Non-pigmented ciliary epithelial cell (primary cell): ENCODE measurements around the gene INTS15.

ENCODE experiments used
- DNase-seq: peaks from one replicate; pipeline ENCODE4 v3.0.0-alpha.2; 2010; ENCODE audit warnings: low read depth

The INTS15 gene

GRCh38 chr7:6642861-6643640, 53.2 kb downstream of the INTS15 start:
- DNase-seq: no peak

- DNase-seq: no peak
Measured at GRCh38 chr7:6643915-6644625, 54.2 kb downstream of the INTS15 start.

DNA sequence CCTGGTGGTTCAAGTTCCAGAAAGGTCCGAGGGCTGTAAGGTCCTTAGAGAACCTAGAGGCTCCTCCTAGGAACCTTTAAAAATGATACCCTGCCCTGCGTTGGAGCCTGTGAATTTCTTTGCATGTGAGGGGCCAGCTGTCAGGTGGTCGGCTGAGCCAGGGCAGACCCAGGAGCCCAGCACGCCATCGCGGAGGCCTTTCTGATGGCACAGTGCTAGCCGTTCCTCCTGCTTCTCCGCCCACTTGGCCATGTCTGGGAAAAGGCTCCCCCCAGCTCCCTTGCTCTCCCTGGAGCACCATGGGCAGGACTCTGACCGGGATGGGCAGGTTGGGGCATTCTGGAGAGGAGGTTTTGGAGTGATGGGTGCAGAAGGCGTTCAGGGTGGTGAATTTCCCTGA, 54.9 kb downstream of the INTS15 start:
- DNase-seq: no peak

DNA sequence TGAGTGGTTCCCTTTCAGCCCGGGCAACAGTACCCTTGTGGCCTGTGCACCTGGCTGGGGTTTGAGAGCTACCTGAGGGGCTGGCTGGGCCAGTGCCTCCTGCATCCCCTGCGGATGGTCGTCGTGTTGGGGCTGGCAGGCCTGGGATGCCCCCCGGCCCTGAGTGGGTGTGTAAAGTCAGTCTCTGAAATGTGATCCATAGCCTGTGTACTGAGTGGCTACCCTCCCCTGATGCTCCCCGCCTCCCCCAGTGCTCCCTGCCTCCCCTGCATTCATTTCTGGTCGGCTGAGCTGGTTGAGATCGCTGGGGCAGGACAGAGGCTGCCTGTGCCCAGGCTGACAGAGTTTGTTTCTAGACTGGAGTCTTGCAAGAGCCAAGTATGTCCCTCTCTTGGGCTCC, 56.6 kb downstream of the INTS15 start:
- DNase-seq: no peak

DNA sequence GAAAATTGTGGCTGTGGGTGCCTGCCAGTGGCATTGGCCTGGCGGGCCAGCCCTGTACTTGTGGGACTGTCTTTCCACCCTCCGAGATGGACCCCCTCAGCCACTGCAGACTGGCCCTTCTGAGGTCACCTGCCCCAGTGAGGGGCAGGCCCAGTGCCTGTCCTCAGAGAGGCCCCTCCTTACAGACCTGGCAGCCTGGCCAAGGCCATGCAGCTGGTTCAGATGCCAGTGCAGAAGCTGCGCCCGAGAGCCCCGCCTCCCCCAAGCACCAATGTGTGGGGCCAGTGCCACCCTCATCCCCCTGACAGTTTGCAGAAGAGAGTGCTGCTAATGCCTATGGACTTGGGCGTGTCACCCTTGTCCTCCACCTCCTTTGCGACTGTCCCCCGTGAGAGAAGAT, 57.3 kb downstream of the INTS15 start:
- DNase-seq: no peak

GRCh38 chr7:6647541-6647940, 57.7 kb downstream of the INTS15 start:
- DNase-seq: no peak

GRCh38 chr7:6648066-6648814, 58.4 kb downstream of the INTS15 start:
- no peak for DNase-seq

DNA sequence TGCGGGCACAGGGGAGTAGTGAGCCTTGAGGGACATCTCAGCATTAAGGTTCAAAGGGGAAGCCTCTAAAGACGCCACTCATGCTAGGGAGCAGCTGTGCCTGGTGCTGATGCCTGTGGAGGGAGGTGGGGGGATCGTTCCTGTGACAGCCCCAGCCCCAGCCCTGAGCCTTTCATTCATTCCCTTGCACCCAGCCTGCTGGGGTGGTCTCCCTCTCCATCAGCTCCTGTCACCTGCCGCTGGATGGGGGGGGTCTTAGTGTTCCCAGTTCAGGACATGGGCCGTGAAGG, 58.9 kb downstream of the INTS15 start:
- DNase-seq: no peak

DNA sequence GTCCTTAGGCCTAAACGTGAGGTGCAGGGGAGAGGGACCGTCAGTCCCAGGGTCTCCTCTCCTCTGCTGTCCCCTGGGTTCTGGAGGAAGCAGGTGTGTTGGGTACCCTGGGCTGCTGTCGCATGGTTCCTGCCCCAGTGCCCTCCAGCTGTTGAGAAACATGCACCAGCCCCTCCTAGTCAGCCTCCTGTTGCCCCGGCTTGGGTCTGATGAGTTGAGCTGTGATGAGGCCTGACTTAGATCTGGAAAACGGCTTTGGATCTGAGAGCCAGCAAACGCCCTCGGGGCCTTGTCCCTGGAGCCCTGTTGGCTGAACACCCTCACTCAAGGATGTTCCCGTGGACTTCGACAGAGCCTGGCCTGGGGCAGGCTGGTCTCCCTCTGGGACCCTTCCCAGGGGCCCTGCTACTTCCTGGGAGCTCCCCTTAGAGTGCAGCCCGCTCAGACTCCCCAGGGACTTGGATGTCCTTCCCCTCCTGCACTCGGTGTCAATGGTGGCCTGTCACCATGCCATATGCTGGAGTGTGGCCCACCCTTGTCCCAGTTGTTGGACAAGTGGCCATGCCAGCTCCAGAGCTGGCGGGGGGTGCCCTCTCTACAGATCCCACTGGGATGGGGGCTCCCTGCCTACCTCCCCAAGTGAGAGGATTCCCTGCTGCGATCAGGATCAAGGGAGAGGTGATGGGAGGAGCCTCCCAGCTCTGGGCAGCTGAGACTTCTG, 59.6 kb downstream of the INTS15 start:
- no peak for DNase-seq

GRCh38 chr7:6650086-6650485, 60.3 kb downstream of the INTS15 start:
- no peak for DNase-seq

DNA sequence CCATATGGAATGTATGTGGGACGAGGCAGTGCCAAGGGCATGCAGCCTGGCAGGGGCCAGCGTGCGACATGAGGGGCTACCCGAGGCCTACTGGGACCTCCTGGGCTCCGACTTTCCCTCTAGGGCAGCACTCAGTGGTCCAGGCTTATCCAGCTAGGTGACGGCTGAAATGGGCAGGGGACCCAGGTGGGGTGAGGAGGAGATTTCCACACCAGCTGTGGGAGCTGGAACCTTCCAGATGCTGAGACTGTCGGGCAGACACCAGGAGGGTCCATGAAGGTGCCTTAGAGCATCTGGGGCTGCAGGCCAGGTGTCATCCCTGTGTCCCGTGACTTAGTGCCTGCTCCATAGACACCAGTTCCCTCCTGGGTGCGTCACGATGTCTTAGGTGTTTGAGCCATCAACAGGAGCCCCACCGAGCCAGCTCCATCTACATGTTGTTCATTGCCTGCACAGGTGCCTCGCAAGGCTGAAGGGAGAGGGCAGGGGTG, 60.7 kb downstream of the INTS15 start:
- DNase-seq: no peak

- DNase-seq: no peak
Measured at GRCh38 chr7:6651851-6652445, 62.1 kb downstream of the INTS15 start.

- DNase-seq: no peak
Measured at GRCh38 chr7:6652446-6653011, 62.7 kb downstream of the INTS15 start.

GRCh38 chr7:6653071-6654003, 63.5 kb downstream of the INTS15 start:
- DNase-seq: no peak

DNA sequence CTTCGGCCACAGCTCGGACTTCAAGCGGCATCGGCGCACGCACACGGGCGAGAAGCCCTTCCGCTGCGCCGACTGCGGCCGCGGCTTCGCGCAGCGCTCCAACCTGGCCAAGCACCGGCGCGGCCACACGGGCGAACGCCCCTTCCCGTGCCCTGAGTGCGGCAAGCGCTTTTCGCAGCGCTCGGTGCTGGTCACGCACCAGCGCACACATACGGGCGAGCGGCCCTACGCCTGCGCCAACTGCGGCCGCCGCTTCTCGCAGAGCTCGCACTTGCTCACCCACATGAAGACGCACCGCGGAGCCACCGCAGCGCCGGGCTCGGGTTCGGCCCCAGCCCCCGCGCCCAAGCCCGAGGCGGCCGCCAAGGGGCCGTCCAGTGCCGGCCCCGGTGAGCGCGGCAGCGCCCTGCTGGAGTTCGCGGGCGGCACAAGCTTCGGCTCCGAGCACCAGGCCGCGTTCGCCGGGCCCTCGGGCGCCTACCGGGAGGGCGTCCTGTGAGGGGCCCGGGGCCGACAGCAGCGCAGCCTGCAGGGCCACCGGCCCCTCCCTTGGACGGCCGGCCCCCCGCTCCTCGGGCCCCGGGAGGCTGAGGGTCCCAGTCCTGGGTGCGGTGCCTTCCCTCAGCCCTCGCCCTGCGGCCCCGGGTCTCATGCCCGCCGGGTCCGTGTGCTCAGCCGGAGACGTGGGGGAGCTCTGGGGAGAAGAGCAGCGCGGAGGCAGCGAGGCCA, 64.5 kb downstream of the INTS15 start:
- no peak for DNase-seq

DNA sequence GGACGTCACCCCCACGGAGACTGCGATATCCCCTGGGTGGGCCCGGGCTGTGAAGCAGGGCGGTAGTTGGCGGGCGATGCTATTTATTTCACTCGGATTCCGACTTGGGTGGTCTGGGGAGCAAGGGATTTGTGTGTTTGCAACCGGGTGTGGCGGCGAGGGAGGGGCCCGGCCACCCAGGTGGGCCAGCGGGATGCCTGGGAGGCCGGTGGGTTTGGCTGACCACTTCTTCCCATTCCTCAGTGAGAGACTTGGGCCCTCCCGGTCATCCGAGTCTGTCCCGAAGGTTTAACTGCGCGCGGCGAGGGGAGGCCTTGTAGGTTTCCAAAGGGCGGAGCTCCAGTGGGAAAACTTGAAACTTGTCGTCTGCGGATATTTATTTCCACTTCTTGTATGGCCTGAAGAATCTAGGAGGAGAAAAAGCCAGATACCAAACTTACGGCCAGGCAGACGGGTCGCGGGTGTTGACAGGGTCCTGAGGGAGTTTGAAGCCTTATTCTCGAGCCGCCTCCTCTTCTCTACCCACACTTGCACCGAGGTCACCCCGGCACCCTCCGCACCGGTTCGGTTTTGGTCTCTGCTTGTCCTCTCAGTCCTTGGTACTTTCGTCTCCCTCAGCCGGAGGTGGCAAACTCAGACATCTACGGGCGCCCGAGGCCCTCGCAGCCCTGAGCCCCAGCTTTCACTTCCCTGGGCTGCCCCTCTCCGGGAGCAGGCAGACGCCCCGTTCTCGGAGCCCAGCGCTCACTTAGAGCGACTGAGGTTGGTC, 65.2 kb downstream of the INTS15 start:
- no peak for DNase-seq

DNA sequence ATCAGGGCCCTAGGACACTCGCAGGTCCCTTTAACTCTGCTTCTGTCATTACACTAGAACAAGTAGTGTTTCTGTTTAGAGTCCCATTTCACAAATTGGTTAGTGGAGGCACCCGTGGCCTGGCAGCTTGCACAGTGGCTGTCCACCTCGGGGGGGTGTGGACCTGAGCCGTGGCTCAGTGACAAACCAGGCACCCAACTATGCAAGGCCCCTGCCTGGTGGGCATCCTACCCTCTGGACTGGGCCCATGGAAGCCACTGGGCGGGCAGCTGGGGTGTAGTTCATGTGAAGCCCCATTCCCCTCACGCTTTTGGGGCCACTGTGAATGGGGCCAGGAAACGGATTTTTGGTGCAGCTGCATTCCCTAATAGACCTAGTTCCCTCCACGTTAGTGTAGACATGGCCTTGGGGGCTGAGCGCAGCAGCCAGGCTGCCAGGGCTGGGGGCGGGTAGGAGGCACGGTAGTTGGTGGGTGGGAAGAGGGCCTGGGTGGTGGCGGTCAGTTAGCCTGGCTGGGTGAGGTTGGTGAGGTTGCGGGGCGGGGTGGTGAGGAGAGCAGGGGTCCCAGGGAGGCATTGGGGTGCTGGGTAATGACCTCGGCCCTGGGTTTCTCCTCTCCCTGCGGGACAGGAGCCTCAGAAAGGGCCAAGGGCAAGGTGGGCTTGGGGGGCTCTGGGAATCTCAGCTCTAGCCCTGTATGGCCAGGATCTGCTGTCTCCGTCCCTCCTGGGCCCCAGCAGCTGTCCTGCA, 66.0 kb downstream of the INTS15 start:
- no peak for DNase-seq

GRCh38 chr7:6656413-6656812, 66.6 kb downstream of the INTS15 start:
- DNase-seq: no peak
